Aorta (tissue), 5 donors: Measurements from ENCODE around the gene PARVG. TPM values are rescaled to one million over a fixed set of nuclear protein-coding genes. Genes with fewer than 3 reads are reported as not detected.

Experiments used
- ATAC-seq: fragments of 200-7000 bp; cut with Tn5 transposase; one replicate; pipeline ENCODE4 v1.9.1; 2022; ENCODE audit warnings: moderate library complexity; ENCODE audit not compliant: low FRiP score
- DNase-seq, 2 donors: peaks; one replicate each; pipeline ENCODE4 v3.0.0-alpha.2; 2020
- H3K27ac ChIP-seq, 2 donors: one replicate each; pipeline ENCODE4 v1.5.1; 2013; ENCODE audit warnings: low read length in 2 of 2, mild to moderate bottlenecking in 2 of 2, moderate library complexity in 2 of 2, control low read depth in 1 of 2, inconsistent platforms in 1 of 2, low read depth in 1 of 2
- H3K27me3 ChIP-seq, 2 donors: one replicate each; pipeline ENCODE4 v1.6.1; 2013; ENCODE audit warnings: control low read depth in 1 of 2, low read length in 1 of 2, mild to moderate bottlenecking in 1 of 2, moderate library complexity in 1 of 2; ENCODE audit not compliant: insufficient read depth in 2 of 2, control insufficient read depth in 1 of 2
- H3K36me3 ChIP-seq, 2 donors: one replicate each; pipeline ENCODE4 v1.6.1; 2013; ENCODE audit warnings: control low read depth in 1 of 2, low read length in 1 of 2, mild to moderate bottlenecking in 1 of 2; ENCODE audit not compliant: insufficient read depth in 2 of 2, control insufficient read depth in 1 of 2
- H3K4me1 ChIP-seq, 2 donors: one replicate each; pipeline ENCODE4 v1.6.1; 2013; ENCODE audit warnings: low read length in 2 of 2, control low read depth in 1 of 2, mild to moderate bottlenecking in 1 of 2, moderate library complexity in 1 of 2; ENCODE audit not compliant: insufficient read depth in 2 of 2, control insufficient read depth in 1 of 2
- H3K4me3 ChIP-seq, 2 donors: one replicate each; pipeline ENCODE4 v1.5.1; 2013; ENCODE audit warnings: low read length in 2 of 2, control low read depth in 1 of 2, mild to moderate bottlenecking in 1 of 2
- H3K9me3 ChIP-seq: one replicate; pipeline ENCODE4 v1.6.1; 2013; ENCODE audit warnings: mild to moderate bottlenecking, low read length; ENCODE audit not compliant: control insufficient read depth
- WGBS, 2 donors: extraction: QIAGEN DNeasy Blood & Tissue Kit; methylation state at CpG; one replicate each; pipeline ENCODE4 v1.1.7; 2013; 5-methylcytosine and 5-hydroxymethylcytosine counted together
- intact Hi-C, 2 donors: fragments of 100-400 bp; cut with DNase I; formaldehyde crosslinking; loops; one replicate each; pipeline versions ENCODE4 v1.14.2 to v1.15.0; 2022
- polyA plus RNA-seq, 2 donors: library from polyadenylated mRNA; stranded (reverse); fragments of 200-250 nt; gene quantifications; one replicate each; pipeline ENCODE4 v1.2.3, GENCODE V29; 2013
- total RNA-seq, 2 donors: library from RNA; stranded (reverse); fragmentation: NEBNext Ultra II Directional; extraction: Animal tissue kit (Norgen Biotek cat#: 25700); gene quantifications; one replicate each; pipeline ENCODE4 v1.2.1, GENCODE V29; 2021
- donor health status: healthy with polysubstance abuse.
- donor health status: Bipolar disorder and iron deficiency.
- donor health status: DM: no; HTN: no; CAD: no.
- donor health status: DM: no; HTN: no; CAD: no.
- donor health status: DM: yes; HTN: yes; CAD: no.

The PARVG gene
- total and polyA plus RNA-seq, 4 donors, result 3.5 to 29.7 (median 16.4) TPM

DNA sequence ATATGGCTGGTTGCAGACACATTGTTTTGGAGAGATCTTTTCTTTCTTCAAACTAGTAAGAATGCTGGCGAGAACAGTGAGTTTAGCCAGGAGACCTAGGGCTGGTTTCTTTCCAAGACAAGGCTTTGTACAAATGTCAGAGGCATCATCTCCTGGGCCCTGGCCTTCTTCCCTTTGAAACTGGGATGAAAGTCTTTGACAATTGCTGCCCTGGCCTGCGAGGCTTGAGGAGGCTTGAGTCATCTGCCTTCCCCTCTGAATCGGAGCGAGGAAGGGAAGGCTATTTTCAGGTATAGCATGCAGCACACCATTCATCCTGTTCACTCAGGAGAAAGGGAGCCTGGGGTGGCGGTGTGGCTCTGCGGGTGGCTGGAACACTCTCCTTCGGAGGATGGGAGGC, 21.5 kb upstream of the PARVG start:
- Histone ChIP-seq H3K4me1 (no peaks in the 10 kb centered on the region), H3K9me3 (no peaks in the 10 kb centered on the region), H3K27ac (no peak overlapping the region), H3K4me3 (no peak overlapping the region), H3K36me3 (no peaks in the 10 kb centered on the region), H3K27me3 (no peaks in the 10 kb centered on the region)
- 38 to 52% methylated on average over 7 of the region's 7 CpGs for whole genome bisulfite sequencing, 2 donors
- ATAC-seq, result no peak
- DNase-seq, result no peak
- intact Hi-C loops, result no loop called here

DNA sequence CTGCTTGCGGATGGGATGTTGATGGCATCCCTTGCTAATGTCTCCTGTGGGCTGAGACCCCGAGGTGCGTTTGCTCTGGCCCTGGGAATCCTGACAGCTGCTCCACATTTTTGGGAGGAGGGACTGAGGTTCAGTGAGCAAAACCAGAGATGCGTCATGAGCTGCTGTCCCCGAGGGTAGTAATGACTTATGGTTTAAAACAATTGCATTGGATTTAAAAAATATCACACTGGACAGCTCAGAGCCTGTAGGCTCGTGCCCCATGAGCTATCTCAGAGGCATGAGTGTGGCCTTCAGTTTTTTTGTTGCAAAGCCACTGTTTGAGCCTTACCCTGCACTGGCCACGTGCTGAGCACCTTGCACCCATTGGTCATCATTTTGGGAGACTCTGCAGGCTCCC, 20.9 kb upstream of the PARVG start:
- Histone ChIP-seq H3K36me3 (no peaks in the 10 kb centered on the region), H3K4me1 (no peaks in the 10 kb centered on the region), H3K4me3 (no peak overlapping the region), H3K27me3 (no peaks in the 10 kb centered on the region), H3K9me3 (no peaks in the 10 kb centered on the region), H3K27ac (no peak overlapping the region)
- no peak for ATAC-seq
- intact Hi-C loops, result no loop called here
- no peak for DNase-seq
- 90% methylated on average over 7 of the region's 7 CpGs for WGBS, 2 donors

DNA sequence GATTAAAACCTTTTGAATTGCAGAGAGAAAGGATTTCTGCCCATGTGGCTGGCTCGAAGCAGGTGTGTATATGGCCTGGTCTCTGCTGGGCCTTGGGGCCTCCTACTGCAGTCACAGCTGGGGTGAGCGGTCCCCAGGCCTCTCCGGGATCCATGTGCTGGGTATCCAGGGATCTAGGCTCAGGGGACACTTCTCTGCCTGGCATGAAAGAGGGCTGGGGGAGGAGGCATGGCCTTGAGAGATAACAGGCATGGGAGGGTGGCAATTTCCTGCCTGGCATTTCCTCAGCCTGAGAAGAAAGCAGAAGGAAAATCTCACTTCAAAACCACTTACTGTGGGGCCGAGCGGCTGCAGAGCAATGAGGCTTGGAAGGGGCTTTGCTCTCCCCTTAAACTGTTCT, 20.3 kb upstream of the PARVG start:
- H3K27ac ChIP-seq, result no peak overlapping the region
- H3K9me3 ChIP-seq, result no peaks in the 10 kb centered on the region
- intact Hi-C loops, result no loop called here
- ATAC-seq, result no peak
- no peaks in the 10 kb centered on the region for H3K4me1 ChIP-seq
- no peaks in the 10 kb centered on the region for H3K27me3 ChIP-seq
- no peak for DNase-seq
- 92 to 95% methylated on average over 5 of the region's 5 CpGs for WGBS, 2 donors
- H3K4me3 ChIP-seq, result no peak overlapping the region
- no peaks in the 10 kb centered on the region for H3K36me3 ChIP-seq

DNA sequence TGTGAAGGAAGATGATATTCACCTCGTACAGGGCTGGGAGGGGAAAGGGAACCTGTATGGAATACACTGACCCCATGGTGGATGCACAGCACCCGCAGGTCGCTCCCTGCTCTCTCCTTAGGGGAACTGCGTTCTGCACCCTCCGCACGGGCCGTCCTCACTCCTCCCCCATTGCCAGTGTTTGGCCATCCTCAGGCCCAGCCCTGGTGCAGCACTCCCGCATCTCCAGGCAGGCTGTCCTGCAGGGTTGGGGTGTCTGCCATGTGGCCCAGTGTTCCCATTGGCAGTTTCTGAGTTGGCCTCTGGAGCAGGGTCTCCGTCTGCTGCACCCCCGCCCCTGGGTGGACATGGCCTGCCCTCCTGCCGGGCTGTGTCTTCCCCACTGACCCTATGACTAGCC, 19.1 kb upstream of the PARVG start:
- ATAC-seq, result no peak
- no peaks in the 10 kb centered on the region for H3K27me3 ChIP-seq
- no peak overlapping the region for H3K4me3 ChIP-seq
- peak in 1 of 2 donors; percentile 14 for DNase-seq
- H3K4me1 ChIP-seq, result no peaks in the 10 kb centered on the region
- no peaks in the 10 kb centered on the region for H3K9me3 ChIP-seq
- H3K27ac ChIP-seq, result no peak overlapping the region
- H3K36me3 ChIP-seq, result no peaks in the 10 kb centered on the region
- intact Hi-C loops, result no loop called here
- 96 to 97% methylated on average over 11 of the region's 11 CpGs for WGBS, 2 donors

DNA sequence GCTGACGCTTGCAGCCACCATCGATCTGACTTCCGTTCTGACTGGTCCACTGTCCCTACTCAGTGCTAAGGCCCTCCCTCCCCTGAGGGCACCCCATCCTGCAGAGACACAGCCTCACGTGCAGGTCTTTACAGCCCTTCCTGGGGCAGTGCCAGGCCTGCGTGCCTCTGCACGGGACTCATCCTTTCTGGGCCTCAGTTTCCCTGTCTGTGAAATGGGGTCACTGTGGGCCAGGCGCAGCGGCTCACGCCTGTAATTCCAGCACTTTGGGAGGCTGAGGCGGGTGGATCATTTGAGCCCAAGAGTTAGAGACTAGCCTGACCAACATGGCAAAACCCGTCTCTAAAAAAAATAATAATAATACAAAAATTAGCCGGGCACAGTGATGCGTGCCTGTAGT, 17.8 kb upstream of the PARVG start:
- no peaks in the 10 kb centered on the region for H3K4me1 ChIP-seq
- no peaks in the 10 kb centered on the region for H3K36me3 ChIP-seq
- no peak overlapping the region for H3K27ac ChIP-seq
- H3K27me3 ChIP-seq, result no peaks in the 10 kb centered on the region
- DNase-seq, result peak in 1 of 2 donors; percentile 32
- no peak overlapping the region for H3K4me3 ChIP-seq
- ATAC-seq, result no peak
- intact Hi-C loops, result no loop called here
- no peaks in the 10 kb centered on the region for H3K9me3 ChIP-seq
- 94 to 95% methylated on average over 13 of the region's 13 CpGs for whole genome bisulfite sequencing, 2 donors

DNA sequence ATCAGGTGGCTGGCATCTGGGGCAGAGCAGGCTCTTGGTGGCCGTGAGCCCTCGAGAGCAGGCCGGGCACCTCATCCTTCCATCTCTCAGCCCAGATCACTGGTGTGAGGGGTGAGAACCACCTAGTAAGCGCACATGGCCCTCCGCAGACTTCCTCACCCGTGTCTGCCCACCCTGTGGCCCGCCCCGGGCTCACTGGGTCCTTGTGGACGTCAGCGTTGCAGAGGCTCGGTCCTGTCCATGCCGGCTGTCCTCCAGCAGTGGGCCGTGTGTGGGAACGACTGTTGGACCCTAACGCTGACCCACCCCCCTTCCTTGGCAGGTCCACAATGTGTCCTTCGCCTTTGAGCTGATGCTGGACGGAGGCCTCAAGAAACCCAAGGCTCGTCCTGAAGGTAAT, 17.2 kb upstream of the PARVG start:
- ATAC-seq, result no peak
- no peaks in the 10 kb centered on the region for H3K9me3 ChIP-seq
- no peaks in the 10 kb centered on the region for H3K27me3 ChIP-seq
- no peaks in the 10 kb centered on the region for H3K4me1 ChIP-seq
- no peak overlapping the region for H3K27ac ChIP-seq
- intact Hi-C loops, result no loop called here
- H3K4me3 ChIP-seq, result no peak overlapping the region
- 88 to 89% methylated on average over 18 of the region's 18 CpGs for WGBS, 2 donors
- peak in 1 of 2 donors; percentile 15 for DNase-seq
- H3K36me3 ChIP-seq, result no peaks in the 10 kb centered on the region

DNA sequence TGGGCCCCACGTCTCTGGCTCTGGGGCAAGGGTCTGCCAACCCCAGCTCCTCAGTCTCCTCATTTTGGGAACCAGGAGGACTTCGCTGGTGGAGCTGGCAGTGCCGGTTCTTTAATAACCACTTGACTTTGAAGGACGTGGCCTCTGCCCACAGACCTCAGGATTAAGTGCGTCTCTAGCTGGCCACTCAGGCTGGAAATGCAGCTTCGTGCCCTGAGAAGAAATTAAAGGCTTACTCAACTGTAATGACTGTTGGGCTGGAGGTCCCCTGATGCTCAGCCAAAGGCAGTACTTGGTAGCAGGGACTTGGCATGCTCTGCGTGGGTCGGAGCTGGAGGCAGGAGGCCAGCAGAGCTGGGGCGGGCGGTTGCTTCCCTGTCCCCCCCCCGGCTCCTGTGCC, 16.7 kb upstream of the PARVG start:
- intact Hi-C loops, result no loop called here
- no peak for ATAC-seq
- Histone ChIP-seq H3K27ac (no peak overlapping the region), H3K36me3 (no peaks in the 10 kb centered on the region), H3K9me3 (no peaks in the 10 kb centered on the region), H3K4me1 (no peaks in the 10 kb centered on the region), H3K27me3 (no peaks in the 10 kb centered on the region), H3K4me3 (no peak overlapping the region)
- WGBS, 2 donors, result 17 to 18% methylated on average over 11 of the region's 11 CpGs
- no peak for DNase-seq

DNA sequence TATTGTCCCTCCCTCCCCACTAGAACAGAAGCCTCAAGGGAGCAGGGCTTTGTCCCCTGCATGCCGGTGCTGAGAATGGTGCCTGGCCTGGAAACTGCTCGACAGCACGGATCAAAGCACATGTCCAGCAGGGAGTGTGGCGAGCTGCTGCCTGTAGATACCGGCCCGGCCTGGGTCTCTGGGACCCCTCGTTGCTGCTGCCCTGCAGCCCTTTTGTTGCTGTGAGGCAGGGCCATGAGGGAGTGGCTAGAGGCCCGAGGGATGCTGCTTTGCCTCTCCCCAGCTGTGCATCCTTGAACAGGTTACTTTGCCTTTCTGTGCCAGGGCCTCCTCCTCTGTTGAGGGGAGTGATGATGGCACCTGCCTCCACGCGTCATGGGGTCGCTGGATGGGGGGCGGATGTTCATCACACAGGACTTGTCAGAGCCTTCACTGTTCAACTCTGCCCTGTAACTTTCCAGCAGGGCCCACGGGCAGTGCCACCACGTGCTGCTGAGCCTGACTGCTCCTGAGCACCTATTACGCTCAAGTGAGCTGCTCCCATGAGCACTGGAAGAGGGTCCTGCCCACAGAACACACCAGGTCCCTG, 15.3 kb upstream of the PARVG start:
- Histone ChIP-seq H3K9me3 (no peaks in the 10 kb centered on the region), H3K4me1 (no peaks in the 10 kb centered on the region), H3K4me3 (no peak overlapping the region), H3K27me3 (no peaks in the 10 kb centered on the region), H3K36me3 (no peaks in the 10 kb centered on the region), H3K27ac (no peak overlapping the region)
- DNase-seq, result peak in 1 of 2 donors; percentile 24
- ATAC-seq, result no peak
- intact Hi-C loops, result no loop called here
- WGBS, 2 donors, result 96 to 97% methylated on average over 15 of the region's 15 CpGs

DNA sequence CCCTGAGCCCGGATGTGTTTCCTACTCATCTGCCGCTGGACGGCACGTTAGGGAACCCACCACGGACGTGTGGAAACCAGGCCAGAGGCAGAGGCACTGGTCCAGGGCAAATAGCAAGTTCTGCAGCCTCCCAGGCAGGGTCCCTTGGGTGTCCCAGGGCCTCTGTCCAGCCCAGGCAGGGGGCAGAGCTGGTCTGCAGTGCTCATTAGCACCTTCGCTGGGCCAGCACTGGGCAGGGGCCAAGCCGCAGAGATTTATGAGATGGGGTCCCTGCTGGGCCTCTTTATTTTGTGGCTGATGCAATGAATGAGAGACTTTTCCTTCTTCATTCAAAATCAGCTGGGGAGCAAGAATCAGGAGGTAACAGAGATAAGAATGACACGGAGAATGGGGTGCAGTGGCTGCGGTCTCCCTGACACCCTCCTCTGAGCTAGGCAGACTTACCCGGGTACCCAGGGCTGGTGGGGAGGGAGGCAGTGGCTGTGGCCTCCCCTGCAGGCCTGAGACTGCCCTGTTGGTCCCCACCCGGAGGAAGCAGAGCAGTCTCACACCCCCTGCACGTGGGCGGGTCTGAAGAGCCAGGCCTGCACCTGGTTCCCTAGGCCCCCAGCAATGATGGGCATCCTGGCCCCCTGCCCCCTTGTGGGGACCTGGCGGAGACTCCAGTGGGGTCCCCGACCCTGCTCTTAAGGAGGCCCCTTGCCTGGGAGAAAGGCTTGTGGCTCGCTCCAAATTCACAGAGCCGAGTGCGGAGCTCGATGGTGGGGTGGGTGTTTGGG, 14.0 kb upstream of the PARVG start:
- DNase-seq (peak in 1 of 2 donors; percentile 43), ATAC-seq (no peak)
- H3K27me3 ChIP-seq, result no peaks in the 10 kb centered on the region
- H3K36me3 ChIP-seq, result no peaks in the 10 kb centered on the region
- intact Hi-C loops, result no loop called here
- H3K4me3 ChIP-seq, result no peak overlapping the region
- H3K4me1 ChIP-seq, result no peaks in the 10 kb centered on the region
- H3K9me3 ChIP-seq, result no peaks in the 10 kb centered on the region
- no peak overlapping the region for H3K27ac ChIP-seq
- WGBS, 2 donors, result 60 to 67% methylated on average over 20 of the region's 20 CpGs
